HG03342 (cell line): ENCODE measurements around the gene THADA.
"Not testable (repeated sequence)": the region's sequence is repeated elsewhere in the genome, so short reads cannot be mapped to it uniquely, and the experiment has no call there.

ENCODE experiments used
- ATAC-seq: cut with Tn5 transposase; IDR thresholded peaks from one replicate; pipeline ENCODE4 v1.9.1; 2021; ENCODE audit warnings: mild to moderate bottlenecking, moderate library complexity; ENCODE audit not compliant: unreplicated experiment

The THADA gene

GRCh38 chr2:43284347-43284746 is 311.5 kb downstream of the THADA start:
- ATAC-seq = not testable (repeated sequence)

GRCh38 chr2:43280994-43281393 is 314.8 kb downstream of the THADA start:
- no peak for ATAC-seq

GRCh38 chr2:43279317-43279840 is 316.5 kb downstream of the THADA start:
- ATAC-seq = no peak

- ATAC-seq = no peak
These were observed 317.1 kb downstream of the THADA start for GRCh38 chr2:43278564-43279220.

- ATAC-seq = no peak
These were observed 318.9 kb downstream of the THADA start for GRCh38 chr2:43276962-43277391.

GRCh38 chr2:43276266-43276941 is 319.4 kb downstream of the THADA start:
- ATAC-seq = no peak

- no peak for ATAC-seq
These were observed 321.1 kb downstream of the THADA start for GRCh38 chr2:43274721-43275120.

- no peak for ATAC-seq
These were observed 321.8 kb downstream of the THADA start for GRCh38 chr2:43274055-43274454.

GRCh38 chr2:43273529-43273928 is 322.3 kb downstream of the THADA start:
- ATAC-seq = peak; percentile 48

GRCh38 chr2:43270930-43271615 is 324.8 kb downstream of the THADA start:
- ATAC-seq = no peak

GRCh38 chr2:43270461-43270860 is 325.4 kb downstream of the THADA start:
- no peak for ATAC-seq

- peak; percentile 42 for ATAC-seq
These were observed 326.1 kb downstream of the THADA start for GRCh38 chr2:43269706-43270105.

- ATAC-seq = no peak
These were observed 326.7 kb downstream of the THADA start for GRCh38 chr2:43269074-43269572.

- ATAC-seq = no peak
These were observed 327.5 kb downstream of the THADA start for GRCh38 chr2:43268066-43268953.

GRCh38 chr2:43267381-43267780 is 328.5 kb downstream of the THADA start:
- ATAC-seq = no peak

GRCh38 chr2:43266711-43267111 is 329.1 kb downstream of the THADA start:
- no peak for ATAC-seq

- ATAC-seq = no peak
These were observed 330.4 kb downstream of the THADA start for GRCh38 chr2:43265421-43265820.

- no peak for ATAC-seq
These were observed 330.8 kb downstream of the THADA start for GRCh38 chr2:43265001-43265400.

GRCh38 chr2:43262951-43263350 is 332.9 kb downstream of the THADA start:
- no peak for ATAC-seq

- no peak for ATAC-seq
These were observed 333.6 kb downstream of the THADA start for GRCh38 chr2:43262239-43262638.

GRCh38 chr2:43259512-43259911 is 336.3 kb downstream of the THADA start:
- no peak for ATAC-seq
